C1 segment of cervical spinal cord (tissue), 14 donors: ENCODE data around the gene SLC2A8.

Source experiments
- DNase-seq, 14 donors: peaks; one replicate each; lab custom pipeline; 2025; lab: John Stamatoyannopoulos, UW

SLC2A8 gene

GRCh38 chr9:127380479-127380878 lies 16.5 kb upstream of the SLC2A8 start:
- no peak for DNase-seq

- no peak for DNase-seq
These were observed 14.4 kb upstream of the SLC2A8 start for GRCh38 chr9:127382541-127382940.

- no peak for DNase-seq
These were observed 12.8 kb upstream of the SLC2A8 start for GRCh38 chr9:127384016-127384730.

GRCh38 chr9:127384901-127385300 lies 12.1 kb upstream of the SLC2A8 start:
- no peak for DNase-seq

GRCh38 chr9:127386249-127386648 lies 10.7 kb upstream of the SLC2A8 start:
- no peak for DNase-seq

- DNase-seq: no peak
These were observed 10.0 kb upstream of the SLC2A8 start for GRCh38 chr9:127386981-127387380.

GRCh38 chr9:127388037-127388855 lies 8.7 kb upstream of the SLC2A8 start:
- peak in 1 of 14 donors; percentile 7 for DNase-seq

- no peak for DNase-seq
These were observed 8.1 kb upstream of the SLC2A8 start for GRCh38 chr9:127388856-127389238.

GRCh38 chr9:127389381-127390247 lies 7.4 kb upstream of the SLC2A8 start:
- DNase-seq: no peak

- no peak for DNase-seq
These were observed 6.8 kb upstream of the SLC2A8 start for GRCh38 chr9:127390248-127390545.

- DNase-seq: no peak
These were observed 6.4 kb upstream of the SLC2A8 start for GRCh38 chr9:127390563-127390962.

GRCh38 chr9:127392166-127392565 lies 4.8 kb upstream of the SLC2A8 start:
- no peak for DNase-seq

GRCh38 chr9:127392976-127393375 lies 4.0 kb upstream of the SLC2A8 start:
- no peak for DNase-seq

- DNase-seq: no peak
These were observed 3.3 kb upstream of the SLC2A8 start for GRCh38 chr9:127393645-127394044.

GRCh38 chr9:127395497-127396252 lies 1.3 kb upstream of the SLC2A8 start:
- no peak for DNase-seq

- DNase-seq: no peak
These were observed 639 bp upstream of the SLC2A8 start for GRCh38 chr9:127396253-127396807.

- peak in 4 of 14 donors; percentile 30 to 49 (median 44) for DNase-seq
These were observed 791 bp downstream of the SLC2A8 start for GRCh38 chr9:127397646-127398274.

GRCh38 chr9:127398275-127398647 lies 1.3 kb downstream of the SLC2A8 start:
- no peak for DNase-seq

GRCh38 chr9:127398715-127399400 lies 1.9 kb downstream of the SLC2A8 start:
- no peak for DNase-seq

GRCh38 chr9:127399736-127400269 lies 2.8 kb downstream of the SLC2A8 start:
- DNase-seq: no peak
